A673 (cell line): ENCODE data around the gene BUD31. TPM values are rescaled to one million over a fixed set of nuclear protein-coding genes. Genes with fewer than 3 reads are reported as not detected.
A peak's percentile ranks its signal among the peaks of the same experiment; 100 is the strongest.

Experiments
- BruUV-seq: library from RNA; stranded (reverse); fragments of 400-500 nt; replicated peaks from 2 replicates; lab custom pipeline; 2021; lab: Mats Ljungman, UMichigan
- CTCF ChIA-PET: fragments of 300-600 bp; sonication (Branson Sonifier 250); formaldehyde crosslinking; loops from one replicate; lab custom pipeline; 2022; ENCODE audit warnings: antibody characterized with exemption; lab: Charles Lee
- POLR2A ChIA-PET: fragments of 300-600 bp; sonication (Branson Sonifier 250); formaldehyde crosslinking; loops from one replicate; lab custom pipeline; 2022; ENCODE audit warnings: antibody characterized with exemption; ENCODE audit not compliant: low non-redundant PET; lab: Charles Lee
- DNase-seq: peaks from one replicate; pipeline ENCODE4 v3.0.0-alpha.2; 2015; ENCODE audit warnings: low spot score
- H3K27ac ChIP-seq: fragments of 200-600 bp; sonication (generic); 2 replicates; pipeline ENCODE4 v1.5.1; 2016; ENCODE audit warnings: mixed run types, low read depth, mild to moderate bottlenecking, mixed read lengths, antibody characterized with exemption, low read length; ENCODE audit not compliant: poor library complexity, severe bottlenecking
- H3K27me3 ChIP-seq: fragments of 200-600 bp; sonication (generic); replicated peaks from 2 replicates; pipeline ENCODE4 v1.6.1; 2017; ENCODE audit warnings: mixed run types, low read depth, mild to moderate bottlenecking, mixed read lengths, antibody characterized with exemption, low read length; ENCODE audit not compliant: insufficient read depth, poor library complexity
- H3K36me3 ChIP-seq: fragments of 200-600 bp; sonication (generic); 2 replicates; pipeline ENCODE4 v1.6.1; 2016; ENCODE audit warnings: mixed run types, mild to moderate bottlenecking, mixed read lengths, antibody characterized with exemption, low read length; ENCODE audit not compliant: insufficient read depth, poor library complexity, severe bottlenecking
- H3K4me1 ChIP-seq: fragments of 200-600 bp; sonication (generic); 2 replicates; pipeline ENCODE4 v1.6.1; 2017; ENCODE audit warnings: mixed run types, mild to moderate bottlenecking, mixed read lengths, antibody characterized with exemption, low read length; ENCODE audit not compliant: insufficient read depth, poor library complexity, severe bottlenecking
- H3K4me3 ChIP-seq: fragments of 200-600 bp; sonication (generic); 2 replicates; pipeline ENCODE4 v1.5.1; 2016; ENCODE audit warnings: low read depth, mixed run types, mild to moderate bottlenecking, mixed read lengths, low read length; ENCODE audit not compliant: poor library complexity, severe bottlenecking
- H3K9me3 ChIP-seq: fragments of 200-600 bp; sonication (generic); 2 replicates; pipeline ENCODE4 v1.6.1; 2016; ENCODE audit warnings: mixed run types, low read depth, mild to moderate bottlenecking, mixed read lengths, antibody characterized with exemption, low read length; ENCODE audit not compliant: poor library complexity, severe bottlenecking
- CTCF ChIP-seq: fragments of 300-800, 200-600 bp; sonication (generic); conservative IDR thresholded peaks from 2 replicates; pipeline ENCODE4 v1.5.1; 2017; ENCODE audit warnings: low read depth, mild to moderate bottlenecking, antibody characterized with exemption, low read length, moderate library complexity, mixed read lengths
- EZH2 ChIP-seq: fragments of 200-600 bp; sonication (generic); IDR thresholded peaks from 2 replicates; pipeline ENCODE4 v1.6.1; 2017; ENCODE audit warnings: borderline replicate concordance, low read depth, mild to moderate bottlenecking, mixed read lengths, antibody characterized with exemption, low read length; ENCODE audit not compliant: poor library complexity, severe bottlenecking
- intact Hi-C: fragments of 100-400 bp; cut with micrococcal nuclease; formaldehyde crosslinking; loops from one replicate; pipeline ENCODE4 v1.10.0; 2022; ENCODE audit not compliant: unreplicated experiment
- total RNA-seq: library from RNA; stranded (reverse); gene quantifications from 2 replicates; pipeline ENCODE4 v1.2.3, GENCODE V29; 2021

BUD31 gene
- total RNA-seq, 1 experiment from 2014 or later = 194 TPM

DNA sequence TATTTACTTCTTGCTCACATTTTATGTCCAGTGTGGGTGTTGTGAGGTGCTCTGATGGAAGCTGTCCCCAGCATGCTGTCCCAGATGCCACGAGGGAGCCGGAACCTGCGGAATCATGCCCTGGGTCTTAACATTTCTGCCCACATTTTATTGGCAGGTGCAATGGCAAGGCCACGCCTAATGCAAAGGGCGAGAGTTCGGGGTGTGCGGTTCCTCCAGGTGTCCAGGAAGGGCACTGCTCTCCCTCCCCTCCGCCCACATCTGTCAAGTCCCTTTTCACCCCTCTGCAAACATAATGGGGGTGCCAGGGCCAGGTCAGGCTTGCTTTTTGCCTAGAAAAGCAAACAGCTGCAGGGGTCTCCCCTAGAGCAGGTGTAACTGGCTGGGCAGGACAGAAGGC, 16.7 kb upstream of the BUD31 start:
- H3K27ac ChIP-seq = no peak overlapping the region
- ChIA-PET CTCF (no interaction called here), POLR2A (no interaction called here)
- peaks cover 4% of the 10 kb centered on the region for H3K4me1 ChIP-seq
- no TSS peak for BruUV-seq
- no peak for TF ChIP-seq EZH2
- intact Hi-C loops = no loop called here
- peak overlapping the region; percentile 63 for H3K4me3 ChIP-seq
- H3K36me3 ChIP-seq = peaks cover 20% of the 10 kb centered on the region
- H3K9me3 ChIP-seq = no peaks in the 10 kb centered on the region
- no peak for DNase-seq
- no peaks in the 10 kb centered on the region for H3K27me3 ChIP-seq

DNA sequence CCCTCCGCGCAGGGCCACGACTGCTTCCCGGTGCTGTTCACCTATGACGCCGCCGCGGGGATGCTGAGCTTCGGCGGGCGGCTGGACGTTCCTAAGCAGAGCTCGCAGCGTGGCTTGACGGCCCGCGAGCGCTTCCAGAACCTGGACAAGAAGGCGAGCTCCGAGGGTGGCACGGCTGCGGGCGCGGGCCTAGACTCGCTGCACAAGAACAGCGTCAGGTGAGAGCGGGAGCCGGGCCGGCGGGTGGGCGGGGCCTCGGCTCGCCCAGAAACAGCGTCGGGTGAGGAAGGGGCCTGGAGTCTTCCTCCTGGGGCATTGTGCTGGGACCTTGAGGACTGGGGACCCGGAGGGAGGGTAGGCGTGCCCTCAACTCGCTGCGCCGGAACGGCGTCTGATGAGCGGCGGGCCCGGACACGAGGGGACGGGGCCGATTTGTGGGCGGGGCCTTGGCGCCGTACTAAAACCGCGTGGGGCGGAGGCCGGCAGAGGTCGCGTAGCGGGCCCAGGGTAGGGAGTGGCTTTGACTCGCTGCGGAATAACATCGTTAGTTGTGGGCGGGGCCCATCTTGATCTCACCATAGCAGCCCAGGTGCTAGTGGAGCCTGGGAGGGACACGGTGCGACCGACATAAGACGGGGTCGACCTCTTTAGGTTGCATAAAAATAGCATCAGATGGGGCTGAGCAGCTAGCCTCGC, 16.0 kb upstream of the BUD31 start:
- ChIA-PET POLR2A (no interaction called here), CTCF (no interaction called here)
- peaks cover 27% of the 10 kb centered on the region for H3K36me3 ChIP-seq
- H3K4me3 ChIP-seq = peak overlapping the region; percentile 63
- peak overlapping the region; percentile 56 for H3K27ac ChIP-seq
- peak; percentile 71 for DNase-seq
- intact Hi-C loops = no loop called here
- no peaks in the 10 kb centered on the region for H3K9me3 ChIP-seq
- H3K4me1 ChIP-seq = peaks cover 4% of the 10 kb centered on the region
- no peak for TF ChIP-seq CTCF
- TF ChIP-seq EZH2 = no peak
- H3K27me3 ChIP-seq = no peaks in the 10 kb centered on the region
- BruUV-seq = no TSS peak

DNA sequence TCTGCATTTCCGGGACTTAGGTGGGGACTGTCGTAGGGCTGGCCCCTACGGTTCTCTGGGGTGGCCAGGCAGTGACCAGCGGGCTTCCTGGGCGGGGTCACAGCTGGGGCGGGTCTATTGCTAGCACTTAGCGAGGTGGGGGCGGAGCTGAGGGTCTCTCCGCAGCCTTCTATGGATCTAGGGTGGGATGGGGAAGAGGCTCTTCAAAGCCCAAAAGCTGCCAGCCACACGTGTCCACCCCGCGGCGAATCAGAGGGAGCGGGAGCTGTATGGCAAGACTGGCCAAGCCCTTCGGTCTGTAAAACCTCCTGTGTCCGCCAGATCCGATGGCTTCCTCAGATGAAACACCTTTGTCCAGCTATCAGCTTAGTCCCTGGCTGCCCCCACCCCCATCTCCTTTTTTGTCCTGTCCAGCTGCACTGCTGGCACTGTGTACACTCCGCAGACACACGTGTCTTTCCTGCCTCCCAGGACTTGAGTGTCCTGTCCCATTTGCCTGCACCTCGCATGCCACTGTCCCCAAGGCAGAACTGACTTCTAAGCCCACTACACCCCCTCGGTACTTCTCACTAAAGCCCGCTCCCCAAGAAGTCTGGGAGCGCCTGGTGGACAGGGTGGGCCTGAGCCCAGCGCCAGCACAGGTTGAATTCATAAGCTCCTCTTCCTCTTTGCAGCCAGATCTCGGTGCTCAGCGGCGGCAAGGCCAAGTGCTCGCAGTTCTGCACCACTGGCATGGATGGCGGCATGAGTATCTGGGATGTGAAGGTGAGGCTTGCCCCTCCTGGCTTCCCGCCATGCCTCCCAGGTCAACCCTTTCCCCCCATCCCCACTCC, 15.2 kb upstream of the BUD31 start:
- Histone ChIP-seq H3K4me3 (peak overlapping the region; percentile 63), H3K36me3 (peaks cover 33% of the 10 kb centered on the region), H3K27ac (peak overlapping the region; percentile 56), H3K9me3 (no peaks in the 10 kb centered on the region), H3K4me1 (peaks cover 4% of the 10 kb centered on the region), H3K27me3 (no peaks in the 10 kb centered on the region)
- intact Hi-C loops = no loop called here
- ChIA-PET CTCF (no interaction called here), POLR2A (no interaction called here)
- DNase-seq = peak; percentile 51
- no peak for TF ChIP-seq CTCF
- TF ChIP-seq EZH2 = no peak
- no TSS peak for BruUV-seq
